HFF-Myc (cell line): ENCODE data around the gene RASGRP1.

ENCODE experiments used
- DNase-seq: peaks from one replicate; pipeline ENCODE4 v3.0.0-alpha.2; 2011; ENCODE audit warnings: low read depth; ENCODE audit errors: extremely low read depth
- H3K4me3 ChIP-seq: replicated peaks from 2 replicates; pipeline ENCODE4 v1.5.1; 2011; ENCODE audit warnings: low read depth, mild to moderate bottlenecking, control low read depth, low read length
- TF ChIP-seq, protein P1 (sequence below): IDR thresholded peaks from 2 replicates; pipeline ENCODE4 v1.5.1; 2012; ENCODE audit warnings: mild to moderate bottlenecking, low read depth, low read length, control low read depth; ENCODE audit errors: missing control alignments

RASGRP1 gene

DNA sequence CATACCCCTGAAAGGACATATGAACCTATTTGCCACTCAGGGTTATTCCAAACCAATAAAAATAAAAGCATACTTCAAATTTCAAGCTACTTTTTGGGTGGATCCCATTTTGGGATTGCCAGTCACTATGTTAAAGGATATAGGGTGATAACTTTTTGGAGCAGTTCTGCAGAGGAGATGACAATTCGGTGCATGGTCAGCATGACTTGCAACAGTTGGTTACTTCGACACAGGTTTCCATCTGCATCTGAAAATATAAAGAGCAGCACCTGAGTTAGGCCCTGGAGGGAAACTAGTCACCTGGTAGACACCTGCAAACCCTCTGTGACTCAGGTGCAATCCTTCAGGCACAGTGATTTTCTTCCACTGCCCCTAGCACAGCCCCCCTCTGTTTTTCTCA, 38.5 kb downstream of the RASGRP1 start:
- DNase-seq, result no peak
- no peak overlapping the region for H3K4me3 ChIP-seq
- TF ChIP-seq, protein P1, sequence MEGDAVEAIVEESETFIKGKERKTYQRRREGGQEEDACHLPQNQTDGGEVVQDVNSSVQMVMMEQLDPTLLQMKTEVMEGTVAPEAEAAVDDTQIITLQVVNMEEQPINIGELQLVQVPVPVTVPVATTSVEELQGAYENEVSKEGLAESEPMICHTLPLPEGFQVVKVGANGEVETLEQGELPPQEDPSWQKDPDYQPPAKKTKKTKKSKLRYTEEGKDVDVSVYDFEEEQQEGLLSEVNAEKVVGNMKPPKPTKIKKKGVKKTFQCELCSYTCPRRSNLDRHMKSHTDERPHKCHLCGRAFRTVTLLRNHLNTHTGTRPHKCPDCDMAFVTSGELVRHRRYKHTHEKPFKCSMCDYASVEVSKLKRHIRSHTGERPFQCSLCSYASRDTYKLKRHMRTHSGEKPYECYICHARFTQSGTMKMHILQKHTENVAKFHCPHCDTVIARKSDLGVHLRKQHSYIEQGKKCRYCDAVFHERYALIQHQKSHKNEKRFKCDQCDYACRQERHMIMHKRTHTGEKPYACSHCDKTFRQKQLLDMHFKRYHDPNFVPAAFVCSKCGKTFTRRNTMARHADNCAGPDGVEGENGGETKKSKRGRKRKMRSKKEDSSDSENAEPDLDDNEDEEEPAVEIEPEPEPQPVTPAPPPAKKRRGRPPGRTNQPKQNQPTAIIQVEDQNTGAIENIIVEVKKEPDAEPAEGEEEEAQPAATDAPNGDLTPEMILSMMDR, result no peak

DNA sequence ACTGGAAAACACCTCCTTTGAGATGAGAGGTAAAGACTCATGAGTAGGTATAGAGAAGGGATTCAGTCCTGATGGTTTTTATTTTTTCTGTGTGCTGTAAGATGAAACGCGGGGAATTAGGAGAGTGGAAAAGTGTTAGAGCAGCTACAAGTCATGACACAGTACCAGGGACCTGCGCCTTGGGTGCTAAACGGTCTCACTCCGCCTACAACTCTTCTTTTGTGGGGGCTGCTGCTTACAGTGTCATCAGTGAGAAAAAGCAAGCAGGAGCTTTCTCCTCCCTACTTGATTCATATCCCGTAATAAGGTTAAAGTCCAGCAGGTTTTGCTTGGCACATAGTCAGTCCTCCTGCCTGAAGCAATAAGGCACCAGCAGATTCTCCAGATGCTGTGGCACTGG, 39.1 kb downstream of the RASGRP1 start:
- TF ChIP-seq, protein P1, result no peak
- no peak overlapping the region for H3K4me3 ChIP-seq
- no peak for DNase-seq

DNA sequence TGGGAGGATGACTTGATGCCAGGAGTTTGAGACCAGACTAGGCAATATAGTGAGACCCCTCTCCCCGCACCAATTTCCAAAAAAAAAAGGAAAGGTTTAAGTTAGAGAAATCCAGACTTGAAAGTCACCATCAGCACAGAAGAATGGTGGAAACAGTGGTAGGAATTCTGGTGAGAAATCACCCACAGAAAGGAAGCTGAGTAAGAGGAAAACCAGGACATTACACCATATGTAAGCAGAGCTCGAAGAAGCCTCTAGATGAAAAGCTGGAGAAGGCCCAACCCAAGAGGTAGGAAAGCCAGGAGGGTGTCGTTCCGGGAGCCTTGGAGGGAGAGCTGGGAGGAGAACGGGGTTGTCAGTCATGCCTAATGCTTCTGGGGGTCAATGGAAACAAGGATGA, 40.5 kb downstream of the RASGRP1 start:
- DNase-seq, result no peak
- no peak overlapping the region for H3K4me3 ChIP-seq
- TF ChIP-seq, protein P1, result no peak

DNA sequence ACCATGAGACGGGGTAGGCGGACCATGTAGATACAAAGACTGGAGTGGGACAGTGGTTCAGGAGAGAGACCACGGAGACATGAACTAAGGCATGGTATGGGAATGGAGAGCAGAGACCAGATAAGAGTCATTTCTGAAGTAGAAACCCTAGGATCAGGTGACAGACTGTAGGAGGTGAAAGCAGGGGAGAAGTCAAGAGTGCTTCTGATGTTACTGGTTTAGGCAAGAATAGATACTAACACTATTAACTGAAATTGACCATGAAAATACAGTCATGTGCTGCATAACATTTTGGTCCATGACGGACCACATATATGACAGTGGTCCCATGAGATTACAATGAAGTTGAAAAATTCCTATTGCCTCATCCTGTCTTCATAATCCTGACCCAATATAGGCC, 41.7 kb downstream of the RASGRP1 start:
- H3K4me3 ChIP-seq, result no peak overlapping the region
- DNase-seq, result no peak
- TF ChIP-seq, protein P1, result no peak

DNA sequence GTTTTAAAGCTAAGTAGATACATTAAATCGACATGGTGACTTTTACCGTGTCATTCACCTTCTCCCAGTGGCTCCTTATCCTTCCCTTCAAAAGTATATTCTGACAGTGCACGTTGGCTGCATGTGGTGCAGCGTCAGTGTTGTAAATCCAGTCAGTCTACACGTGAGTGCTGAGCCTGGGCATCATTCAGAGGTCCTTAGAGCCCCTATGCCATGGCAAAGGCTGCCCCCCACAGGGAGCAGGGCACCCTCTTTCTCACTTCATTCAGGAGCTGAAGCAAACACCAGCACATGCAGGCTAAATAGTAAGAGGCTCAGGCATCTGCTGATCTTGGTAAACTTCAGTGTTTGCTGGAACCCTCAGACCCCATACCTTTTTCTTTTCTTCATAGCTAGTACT, 43.3 kb downstream of the RASGRP1 start:
- no peak overlapping the region for H3K4me3 ChIP-seq
- TF ChIP-seq, protein P1, result no peak
- DNase-seq, result no peak

DNA sequence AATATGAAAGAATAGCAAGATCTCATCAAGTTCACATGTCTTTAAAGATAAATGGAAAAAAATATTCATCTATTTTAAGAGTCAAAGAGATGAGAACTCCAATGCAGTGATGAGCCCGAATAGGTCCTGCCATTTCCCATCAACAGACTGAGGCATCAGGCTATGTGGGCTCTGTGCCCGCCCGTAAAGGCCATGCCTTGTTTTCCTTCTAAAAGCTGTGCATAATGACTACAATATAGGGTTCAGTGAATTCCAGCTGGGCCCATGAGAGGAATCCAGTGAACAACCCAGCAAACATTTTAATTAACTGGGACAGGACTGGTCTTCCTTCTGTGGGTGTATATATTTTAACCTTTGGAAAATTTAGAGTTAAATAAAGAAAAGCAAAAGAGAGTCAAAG, 44.6 kb downstream of the RASGRP1 start:
- no peak overlapping the region for H3K4me3 ChIP-seq
- TF ChIP-seq, protein P1, result no peak
- no peak for DNase-seq

DNA sequence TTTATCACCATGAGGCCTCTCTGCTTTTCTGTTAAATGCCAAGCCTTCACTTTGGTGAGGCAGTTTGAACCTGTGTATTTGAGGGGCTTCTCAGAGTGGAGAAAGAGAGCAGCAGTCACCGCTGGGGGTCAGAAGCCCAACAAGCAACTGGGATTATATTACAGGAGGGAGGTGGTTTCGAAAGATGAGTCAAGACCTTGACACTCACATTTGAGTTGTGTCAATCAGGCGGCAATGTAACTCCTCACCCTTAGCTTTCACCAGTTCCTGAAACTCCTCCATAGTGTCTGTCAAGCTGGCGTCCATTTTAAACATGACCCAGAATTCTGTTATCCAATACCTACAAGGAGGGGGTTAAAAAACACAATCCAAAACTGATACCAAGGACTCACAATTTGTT, 46.5 kb downstream of the RASGRP1 start:
- TF ChIP-seq, protein P1, result no peak
- H3K4me3 ChIP-seq, result no peak overlapping the region
- no peak for DNase-seq
